Measurements from ENCODE around the gene NME7.

The NME7 gene

GRCh38 chr1:169089776-169090175 lies 277.8 kb downstream of the NME7 start (continued):
- no peak for TF ChIP-seq ZNF530 (tag by site-specific recombination; IDR thresholded peaks at IDR 0.05; ENCODE audit: low read depth)
- no peak for TF ChIP-seq ZFP69B (tag by site-specific recombination; IDR thresholded peaks at IDR 0.05)
- TF ChIP-seq ZNF623 (tag by site-specific recombination; IDR thresholded peaks at IDR 0.05), result no peak
- no peak for TF ChIP-seq ZNF513 (tag by site-specific recombination; IDR thresholded peaks at IDR 0.05)
- no peak for TF ChIP-seq ZBTB20 (tag by site-specific recombination; IDR thresholded peaks at IDR 0.05)

GRCh38 chr1:169087876-169088275 lies 279.7 kb downstream of the NME7 start:
- CTCF ChIA-PET, result no interaction called here
- POLR2A ChIA-PET, result no interaction called here

GRCh38 chr1:169086603-169087455 lies 280.8 kb downstream of the NME7 start:
- Histone ChIP-seq H3K27ac (ENCODE audit: extremely low read depth, low read depth, low read length) (no peak overlapping the region), H3K9me3 (ENCODE audit: control insufficient read depth, insufficient read depth, low read depth, low read length) (no peaks in the 10 kb centered on the region), H3K4me1 (ENCODE audit: control insufficient read depth, insufficient read depth, low read length) (0 out of 2 replicates have a peak, but pooled peaks cover 3% of the 10 kb centered on the region), H3K36me3 (ENCODE audit: control insufficient read depth in 2 of 2, insufficient read depth in 1 of 2, low read length in 2 of 2) (no peaks in the 10 kb centered on the region), H3K4me3 (ENCODE audit: low read depth, low read length) (no peak overlapping the region)
- CTCF ChIA-PET, result interaction anchor here (0.5 kb wide), 1 partner anchor 69 kb away, joined by 3 read pairs; no protein-coding TSS in a partner anchor
- POLR2A ChIA-PET, result no interaction called here
- TF ChIP-seq ZBTB49 (tag by site-specific recombination; IDR thresholded peaks at IDR 0.05; ENCODE audit: low read depth) (no peak), KLF1 (tag by site-specific recombination; IDR thresholded peaks at IDR 0.05) (no peak), ZNF366 (tag by site-specific recombination; conservative IDR thresholded peaks at IDR 0.05) (peak; percentile 70), ZNF596 (tag by site-specific recombination; IDR thresholded peaks at IDR 0.05) (0 out of 2 replicates have a peak, but pooled peaks have one; percentile 44)
- TF ChIP-seq, protein P1, sequence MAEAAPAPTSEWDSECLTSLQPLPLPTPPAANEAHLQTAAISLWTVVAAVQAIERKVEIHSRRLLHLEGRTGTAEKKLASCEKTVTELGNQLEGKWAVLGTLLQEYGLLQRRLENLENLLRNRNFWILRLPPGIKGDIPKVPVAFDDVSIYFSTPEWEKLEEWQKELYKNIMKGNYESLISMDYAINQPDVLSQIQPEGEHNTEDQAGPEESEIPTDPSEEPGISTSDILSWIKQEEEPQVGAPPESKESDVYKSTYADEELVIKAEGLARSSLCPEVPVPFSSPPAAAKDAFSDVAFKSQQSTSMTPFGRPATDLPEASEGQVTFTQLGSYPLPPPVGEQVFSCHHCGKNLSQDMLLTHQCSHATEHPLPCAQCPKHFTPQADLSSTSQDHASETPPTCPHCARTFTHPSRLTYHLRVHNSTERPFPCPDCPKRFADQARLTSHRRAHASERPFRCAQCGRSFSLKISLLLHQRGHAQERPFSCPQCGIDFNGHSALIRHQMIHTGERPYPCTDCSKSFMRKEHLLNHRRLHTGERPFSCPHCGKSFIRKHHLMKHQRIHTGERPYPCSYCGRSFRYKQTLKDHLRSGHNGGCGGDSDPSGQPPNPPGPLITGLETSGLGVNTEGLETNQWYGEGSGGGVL (tag by site-specific recombination; IDR thresholded peaks at IDR 0.05), result peak; percentile 71

More at GRCh38 chr1:169087876-169088275, 279.7 kb downstream of the NME7 start:
- Histone ChIP-seq H3K36me3 (ENCODE audit: control insufficient read depth in 2 of 2, insufficient read depth in 1 of 2, low read length in 2 of 2) (no peaks in the 10 kb centered on the region), H3K4me1 (ENCODE audit: control insufficient read depth, insufficient read depth, low read length) (0 out of 2 replicates have a peak, but pooled peaks cover 3% of the 10 kb centered on the region), H3K4me3 (ENCODE audit: low read depth, low read length) (no peak overlapping the region), H3K9me3 (ENCODE audit: control insufficient read depth, insufficient read depth, low read depth, low read length) (no peaks in the 10 kb centered on the region), H3K27ac (ENCODE audit: extremely low read depth, low read depth, low read length) (no peak overlapping the region)
- TF ChIP-seq, protein P2, sequence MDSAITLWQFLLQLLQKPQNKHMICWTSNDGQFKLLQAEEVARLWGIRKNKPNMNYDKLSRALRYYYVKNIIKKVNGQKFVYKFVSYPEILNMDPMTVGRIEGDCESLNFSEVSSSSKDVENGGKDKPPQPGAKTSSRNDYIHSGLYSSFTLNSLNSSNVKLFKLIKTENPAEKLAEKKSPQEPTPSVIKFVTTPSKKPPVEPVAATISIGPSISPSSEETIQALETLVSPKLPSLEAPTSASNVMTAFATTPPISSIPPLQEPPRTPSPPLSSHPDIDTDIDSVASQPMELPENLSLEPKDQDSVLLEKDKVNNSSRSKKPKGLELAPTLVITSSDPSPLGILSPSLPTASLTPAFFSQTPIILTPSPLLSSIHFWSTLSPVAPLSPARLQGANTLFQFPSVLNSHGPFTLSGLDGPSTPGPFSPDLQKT (IDR thresholded peaks at IDR 0.05; ENCODE audit: borderline replicate concordance, low read depth, low read length), result no peak
- TF ChIP-seq ZBTB49 (tag by site-specific recombination; IDR thresholded peaks at IDR 0.05; ENCODE audit: low read depth) (no peak), PRDM1 (tag by site-specific recombination; IDR thresholded peaks at IDR 0.05) (peak; percentile 75), ZNF701 (tag by site-specific recombination; IDR thresholded peaks at IDR 0.05) (no peak), ZNF146 (tag by site-specific recombination; IDR thresholded peaks at IDR 0.05) (no peak)

Measured in HEK293 (cell line).